HG02852 (cell line): ENCODE data around the gene POLE3.
"Not testable (repeated sequence)": the region's sequence is repeated elsewhere in the genome, so short reads cannot be mapped to it uniquely, and the experiment has no call there.

ENCODE experiments used
- ATAC-seq: cut with Tn5 transposase; IDR thresholded peaks from one replicate; pipeline ENCODE4 v1.9.1; 2021; ENCODE audit warnings: mild to moderate bottlenecking, moderate library complexity; ENCODE audit not compliant: unreplicated experiment

Gene POLE3

GRCh38 chr9:113406353-113406752 is 4.1 kb downstream of the POLE3 start:
- ATAC-seq, result not testable (repeated sequence)

GRCh38 chr9:113403646-113404045 is 6.8 kb downstream of the POLE3 start:
- ATAC-seq, result no peak

GRCh38 chr9:113401027-113401792 is 9.3 kb downstream of the POLE3 start, which contains the start of gene ALAD:
Gene ALAD (minus strand): TSS chr9:113401284. CDS start chr9:113393559, 7,725 bp downstream.
- ATAC-seq, result peak; percentile 98

- no peak for ATAC-seq
Measured at GRCh38 chr9:113399646-113400200, 10.8 kb downstream of the POLE3 start.

GRCh38 chr9:113398796-113399195 is 11.7 kb downstream of the POLE3 start:
- no peak for ATAC-seq

- ATAC-seq, result no peak
Measured at GRCh38 chr9:113397203-113397631, 13.3 kb downstream of the POLE3 start.

- ATAC-seq, result no peak
Measured at GRCh38 chr9:113395000-113395861, 15.2 kb downstream of the POLE3 start.

GRCh38 chr9:113393281-113393680 is 17.2 kb downstream of the POLE3 start:
- no peak for ATAC-seq

- ATAC-seq, result no peak
Measured at GRCh38 chr9:113391917-113392316, 18.6 kb downstream of the POLE3 start.

GRCh38 chr9:113390192-113390960 is 20.1 kb downstream of the POLE3 start:
- no peak for ATAC-seq

GRCh38 chr9:113389451-113389850 is 21.0 kb downstream of the POLE3 start:
- ATAC-seq, result no peak

- ATAC-seq, result no peak
Measured at GRCh38 chr9:113388833-113389232, 21.6 kb downstream of the POLE3 start.

- ATAC-seq, result no peak
Measured at GRCh38 chr9:113387560-113388230, 22.8 kb downstream of the POLE3 start.

GRCh38 chr9:113386571-113387393 is 23.7 kb downstream of the POLE3 start:
- ATAC-seq, result no peak

GRCh38 chr9:113381909-113382411 is 28.5 kb downstream of the POLE3 start:
- ATAC-seq, result no peak

- ATAC-seq, result not testable (repeated sequence)
Measured at GRCh38 chr9:113381441-113381840, 29.0 kb downstream of the POLE3 start.

GRCh38 chr9:113380869-113381378 is 29.6 kb downstream of the POLE3 start:
- no peak for ATAC-seq

- ATAC-seq, result not testable (repeated sequence)
Measured at GRCh38 chr9:113379829-113380210, 30.7 kb downstream of the POLE3 start.
